A673 (cell line): Measurements from ENCODE around the gene FSTL1. TPM values are rescaled to one million over a fixed set of nuclear protein-coding genes. Genes with fewer than 3 reads are reported as not detected.

Experiments
- BruUV-seq: library from RNA; stranded (reverse); fragments of 400-500 nt; replicated peaks from 2 replicates; lab custom pipeline; 2021; lab: Mats Ljungman, UMichigan
- CTCF ChIA-PET: fragments of 300-600 bp; sonication (Branson Sonifier 250); formaldehyde crosslinking; loops from one replicate; lab custom pipeline; 2022; ENCODE audit warnings: antibody characterized with exemption; lab: Charles Lee
- POLR2A ChIA-PET: fragments of 300-600 bp; sonication (Branson Sonifier 250); formaldehyde crosslinking; loops from one replicate; lab custom pipeline; 2022; ENCODE audit warnings: antibody characterized with exemption; ENCODE audit not compliant: low non-redundant PET; lab: Charles Lee
- DNase-seq: peaks from one replicate; pipeline ENCODE4 v3.0.0-alpha.2; 2015; ENCODE audit warnings: low spot score
- H3K27ac ChIP-seq: fragments of 200-600 bp; sonication (generic); 2 replicates; pipeline ENCODE4 v1.5.1; 2016; ENCODE audit warnings: mixed run types, low read depth, mild to moderate bottlenecking, mixed read lengths, antibody characterized with exemption, low read length; ENCODE audit not compliant: poor library complexity, severe bottlenecking
- H3K27me3 ChIP-seq: fragments of 200-600 bp; sonication (generic); replicated peaks from 2 replicates; pipeline ENCODE4 v1.6.1; 2017; ENCODE audit warnings: mixed run types, low read depth, mild to moderate bottlenecking, mixed read lengths, antibody characterized with exemption, low read length; ENCODE audit not compliant: insufficient read depth, poor library complexity
- H3K36me3 ChIP-seq: fragments of 200-600 bp; sonication (generic); 2 replicates; pipeline ENCODE4 v1.6.1; 2016; ENCODE audit warnings: mixed run types, mild to moderate bottlenecking, mixed read lengths, antibody characterized with exemption, low read length; ENCODE audit not compliant: insufficient read depth, poor library complexity, severe bottlenecking
- H3K4me1 ChIP-seq: fragments of 200-600 bp; sonication (generic); 2 replicates; pipeline ENCODE4 v1.6.1; 2017; ENCODE audit warnings: mixed run types, mild to moderate bottlenecking, mixed read lengths, antibody characterized with exemption, low read length; ENCODE audit not compliant: insufficient read depth, poor library complexity, severe bottlenecking
- H3K4me3 ChIP-seq: fragments of 200-600 bp; sonication (generic); 2 replicates; pipeline ENCODE4 v1.5.1; 2016; ENCODE audit warnings: low read depth, mixed run types, mild to moderate bottlenecking, mixed read lengths, low read length; ENCODE audit not compliant: poor library complexity, severe bottlenecking
- H3K9me3 ChIP-seq: fragments of 200-600 bp; sonication (generic); 2 replicates; pipeline ENCODE4 v1.6.1; 2016; ENCODE audit warnings: mixed run types, low read depth, mild to moderate bottlenecking, mixed read lengths, antibody characterized with exemption, low read length; ENCODE audit not compliant: poor library complexity, severe bottlenecking
- CTCF ChIP-seq: fragments of 300-800, 200-600 bp; sonication (generic); conservative IDR thresholded peaks from 2 replicates; pipeline ENCODE4 v1.5.1; 2017; ENCODE audit warnings: low read depth, mild to moderate bottlenecking, antibody characterized with exemption, low read length, moderate library complexity, mixed read lengths
- EZH2 ChIP-seq: fragments of 200-600 bp; sonication (generic); IDR thresholded peaks from 2 replicates; pipeline ENCODE4 v1.6.1; 2017; ENCODE audit warnings: borderline replicate concordance, low read depth, mild to moderate bottlenecking, mixed read lengths, antibody characterized with exemption, low read length; ENCODE audit not compliant: poor library complexity, severe bottlenecking
- intact Hi-C: fragments of 100-400 bp; cut with micrococcal nuclease; formaldehyde crosslinking; loops from one replicate; pipeline ENCODE4 v1.10.0; 2022; ENCODE audit not compliant: unreplicated experiment
- total RNA-seq: library from RNA; stranded (reverse); gene quantifications from 2 replicates; pipeline ENCODE4 v1.2.3, GENCODE V29; 2021

Gene FSTL1
- total RNA-seq, 1 experiment from 2014 or later: 122 TPM

GRCh38 chr3:120370463-120370862 lies 80.3 kb downstream of the FSTL1 start:
- intact Hi-C loops: no loop called here
- Histone ChIP-seq H3K36me3 (no peaks in the 10 kb centered on the region), H3K9me3 (no peaks in the 10 kb centered on the region), H3K4me1 (no peaks in the 10 kb centered on the region), H3K27ac (no peak overlapping the region), H3K4me3 (no peak overlapping the region), H3K27me3 (peaks cover 20% of the 10 kb centered on the region)
- ChIA-PET POLR2A (no interaction called here), CTCF (no interaction called here)
- no TSS peak for BruUV-seq
- no peak for DNase-seq
- TF ChIP-seq EZH2 (no peak), CTCF (no peak)

- Histone ChIP-seq H3K36me3 (no peaks in the 10 kb centered on the region), H3K27ac (no peak overlapping the region), H3K4me3 (no peak overlapping the region), H3K9me3 (no peaks in the 10 kb centered on the region), H3K27me3 (peaks cover 21% of the 10 kb centered on the region), H3K4me1 (no peaks in the 10 kb centered on the region)
- BruUV-seq: no TSS peak
- ChIA-PET POLR2A (no interaction called here), CTCF (no interaction called here)
- no peak for TF ChIP-seq EZH2
- no peak for TF ChIP-seq CTCF
- DNase-seq: no peak
- intact Hi-C loops: no loop called here
Measured at GRCh38 chr3:120369037-120369467, 81.7 kb downstream of the FSTL1 start.

- Histone ChIP-seq H3K4me1 (no peaks in the 10 kb centered on the region), H3K27me3 (peaks cover 21% of the 10 kb centered on the region), H3K4me3 (no peak overlapping the region), H3K9me3 (no peaks in the 10 kb centered on the region), H3K36me3 (no peaks in the 10 kb centered on the region), H3K27ac (no peak overlapping the region)
- no peak for DNase-seq
- ChIA-PET POLR2A (interaction anchor here (0.6 kb wide), 1 partner anchor 1074 kb away, joined by 11 read pairs; the partner anchor contains the start of gene ARHGAP31), CTCF (no interaction called here)
- TF ChIP-seq EZH2 (no peak), CTCF (no peak)
- BruUV-seq: no TSS peak
- intact Hi-C loops: no loop called here
Measured at GRCh38 chr3:120368172-120368571, 82.6 kb downstream of the FSTL1 start.
